ENCODE results near the gene RELL1.
A peak's percentile ranks its signal among the peaks of the same experiment; 100 is the strongest.

The RELL1 gene, protein sequence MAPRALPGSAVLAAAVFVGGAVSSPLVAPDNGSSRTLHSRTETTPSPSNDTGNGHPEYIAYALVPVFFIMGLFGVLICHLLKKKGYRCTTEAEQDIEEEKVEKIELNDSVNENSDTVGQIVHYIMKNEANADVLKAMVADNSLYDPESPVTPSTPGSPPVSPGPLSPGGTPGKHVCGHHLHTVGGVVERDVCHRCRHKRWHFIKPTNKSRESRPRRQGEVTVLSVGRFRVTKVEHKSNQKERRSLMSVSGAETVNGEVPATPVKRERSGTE

DNA sequence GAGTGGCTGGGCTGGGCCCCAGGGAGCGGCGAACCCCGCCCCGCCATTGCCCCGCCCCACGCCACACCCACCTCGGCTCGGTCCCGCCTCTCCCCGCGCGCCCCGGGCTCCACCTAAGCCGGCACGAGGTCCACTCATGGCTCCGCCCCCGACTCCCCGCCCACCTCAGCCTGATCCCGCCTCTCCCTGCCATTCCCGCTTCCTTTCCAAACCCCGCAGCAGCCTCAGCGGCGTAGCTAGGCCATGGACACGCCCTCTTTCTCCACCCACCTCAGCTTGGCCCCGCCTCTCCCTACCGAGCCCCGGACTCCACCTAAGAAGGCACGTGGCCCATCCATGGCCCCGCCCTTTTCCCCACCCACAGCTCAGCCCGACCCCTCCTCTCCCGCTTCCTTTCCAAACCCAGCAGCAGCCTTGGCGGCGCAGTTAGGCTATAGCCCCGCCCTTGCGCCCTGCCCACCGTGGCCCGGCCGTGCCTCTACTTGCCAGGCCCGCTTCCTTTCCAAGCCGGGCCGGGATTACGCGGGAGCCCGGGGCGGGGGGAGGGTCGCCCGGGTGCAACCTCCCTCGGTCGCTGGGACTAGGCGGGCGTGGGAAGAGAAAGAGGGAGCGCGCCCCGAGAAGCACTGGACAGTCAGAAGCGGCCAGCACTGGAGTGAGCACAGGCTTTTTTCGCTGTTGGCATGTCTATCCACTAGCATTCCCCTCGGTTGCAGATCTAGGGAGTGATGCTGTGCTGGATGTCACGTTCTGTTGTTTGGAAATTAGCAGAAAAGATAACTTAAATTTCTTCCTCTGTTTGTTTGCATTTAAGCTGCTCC lies at the start of gene RELL1:
Gene RELL1 (minus strand): TSS at position 4 of the 821 bp plus-strand sequence. CDS start 89 bp downstream, outside the sequence.
- DNase-seq: peak; percentile 92 to 98

GRCh38 chr4:37735578-37735977 lies 49.4 kb upstream of the RELL1 start:
- DNase-seq: no peak

GRCh38 chr4:37734989-37735388 lies 48.8 kb upstream of the RELL1 start:
- DNase-seq: no peak

- no peak for DNase-seq
Observed at GRCh38 chr4:37733240-37733867, 47.2 kb upstream of the RELL1 start.

DNA sequence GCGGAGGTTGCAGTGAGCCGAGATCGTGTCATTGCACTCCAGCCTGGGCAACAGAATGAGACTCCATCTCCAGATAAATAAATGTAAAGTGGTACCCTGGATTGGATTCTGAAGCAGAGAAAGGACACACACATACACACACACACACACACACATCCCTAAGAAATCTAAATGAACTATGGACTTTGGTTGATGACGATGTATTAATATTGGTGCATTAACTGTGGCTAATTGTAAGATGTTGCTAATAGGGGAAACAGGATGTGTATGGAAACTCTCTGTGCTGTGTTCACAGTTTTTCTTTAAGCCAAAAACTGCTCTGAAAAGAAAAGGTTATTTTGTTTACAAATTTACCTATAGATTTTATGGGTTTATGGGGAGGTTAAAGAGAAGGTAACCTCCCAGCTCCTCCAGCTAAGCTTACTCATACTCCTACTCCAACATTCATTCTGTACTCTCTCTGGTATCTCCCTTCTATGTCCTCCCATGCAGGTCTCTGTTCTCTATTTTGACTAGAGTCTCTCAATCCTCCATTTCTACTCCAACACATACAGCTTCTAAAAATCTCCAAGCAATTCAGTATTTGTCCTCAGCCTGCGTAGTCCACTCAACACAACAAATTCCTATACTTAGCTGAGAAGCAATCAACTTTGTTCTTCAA lies 46.5 kb upstream of the RELL1 start:
- DNase-seq: no peak

GRCh38 chr4:37729649-37730004 lies 43.5 kb upstream of the RELL1 start:
- no peak for DNase-seq

GRCh38 chr4:37728064-37728463 lies 41.9 kb upstream of the RELL1 start:
- DNase-seq: no peak

DNA sequence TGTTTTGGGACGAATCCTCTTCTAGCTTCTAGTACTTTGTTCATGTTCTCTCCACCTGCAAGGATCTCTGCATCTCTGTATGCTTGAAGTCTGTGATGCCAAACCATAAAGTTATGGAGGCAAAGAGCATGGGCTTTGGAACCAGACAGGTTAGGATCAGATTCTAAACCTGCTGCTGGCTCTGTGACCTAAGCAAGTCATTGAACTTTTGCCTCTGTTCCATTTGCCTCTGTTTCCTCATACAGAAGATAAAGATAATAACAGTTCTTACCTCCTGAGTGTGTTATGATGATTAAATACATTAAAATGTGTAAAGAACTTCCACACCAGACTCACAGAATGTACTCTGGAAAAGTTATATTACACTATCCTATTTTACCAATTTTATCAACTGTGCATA lies 41.5 kb upstream of the RELL1 start:
- DNase-seq: no peak

GRCh38 chr4:37726666-37727065 lies 40.5 kb upstream of the RELL1 start:
- DNase-seq: no peak

- DNase-seq: no peak
Observed at GRCh38 chr4:37725718-37726117, 39.5 kb upstream of the RELL1 start.

DNA sequence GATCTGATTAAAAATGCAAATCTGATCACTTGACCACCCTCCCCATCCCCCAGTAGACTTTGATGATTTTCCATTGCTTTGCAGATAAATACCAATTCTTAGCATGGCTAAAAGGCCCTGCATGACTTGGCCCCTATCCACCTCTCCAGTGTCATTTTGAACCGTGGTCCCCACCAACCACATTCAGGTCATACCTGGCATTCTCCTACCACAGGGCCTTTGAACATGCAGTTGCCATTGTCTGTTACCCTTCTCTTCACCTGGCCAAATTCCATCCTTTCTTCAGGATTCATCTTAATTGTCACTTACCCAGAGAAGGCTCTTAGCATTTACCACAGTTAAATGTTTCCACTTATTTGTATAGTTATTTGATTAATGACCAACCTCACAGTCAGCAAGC lies 36.9 kb upstream of the RELL1 start:
- DNase-seq: no peak

GRCh38 chr4:37721995-37722638 lies 35.9 kb upstream of the RELL1 start:
- DNase-seq: no peak

DNA sequence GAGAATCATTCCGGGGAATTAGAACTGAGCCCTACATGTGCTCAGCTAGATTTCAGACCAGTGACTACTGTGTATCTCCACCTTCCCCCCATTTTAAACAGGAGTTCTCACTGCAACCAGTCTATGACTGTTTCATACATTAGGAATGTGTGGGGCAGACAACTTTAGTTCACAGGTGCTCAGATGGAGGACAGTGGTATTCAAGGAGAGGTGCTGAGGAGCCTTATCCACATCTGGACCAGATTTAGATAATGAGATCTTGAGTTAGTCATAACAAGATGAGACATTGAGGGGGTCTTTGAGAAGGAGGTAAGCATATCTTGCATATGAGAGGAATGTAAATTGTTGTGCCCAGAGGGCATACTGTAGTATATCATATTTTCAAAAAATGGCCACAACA lies 32.8 kb upstream of the RELL1 start:
- no peak for DNase-seq

DNA sequence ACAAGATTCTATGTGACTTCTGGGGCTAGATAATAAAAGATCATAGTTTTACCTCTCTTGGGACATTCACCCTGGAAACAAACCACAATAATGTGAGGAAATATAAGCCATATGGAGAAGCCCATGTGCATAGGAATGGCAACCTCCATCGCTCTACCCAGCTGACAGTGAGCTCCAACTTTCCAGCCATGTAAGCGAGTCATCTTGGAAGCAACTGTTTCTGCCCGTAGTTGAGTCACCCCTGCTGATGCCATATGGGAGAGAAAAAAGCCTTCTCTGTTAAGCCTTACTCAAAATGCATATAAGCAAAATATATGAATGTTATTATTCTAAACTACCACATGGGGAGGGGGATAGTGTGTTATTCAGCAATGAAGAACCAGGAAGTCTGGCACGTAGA lies 31.4 kb upstream of the RELL1 start:
- DNase-seq: no peak

- DNase-seq: no peak
Observed at GRCh38 chr4:37715889-37716402, 29.8 kb upstream of the RELL1 start.

GRCh38 chr4:37710491-37710890 lies 24.3 kb upstream of the RELL1 start:
- DNase-seq: no peak

GRCh38 chr4:37706032-37706431 lies 19.9 kb upstream of the RELL1 start:
- DNase-seq: no peak

GRCh38 chr4:37705571-37705970 lies 19.4 kb upstream of the RELL1 start:
- DNase-seq: no peak

GRCh38 chr4:37699868-37700481 lies 13.8 kb upstream of the RELL1 start:
- no peak for DNase-seq

DNA sequence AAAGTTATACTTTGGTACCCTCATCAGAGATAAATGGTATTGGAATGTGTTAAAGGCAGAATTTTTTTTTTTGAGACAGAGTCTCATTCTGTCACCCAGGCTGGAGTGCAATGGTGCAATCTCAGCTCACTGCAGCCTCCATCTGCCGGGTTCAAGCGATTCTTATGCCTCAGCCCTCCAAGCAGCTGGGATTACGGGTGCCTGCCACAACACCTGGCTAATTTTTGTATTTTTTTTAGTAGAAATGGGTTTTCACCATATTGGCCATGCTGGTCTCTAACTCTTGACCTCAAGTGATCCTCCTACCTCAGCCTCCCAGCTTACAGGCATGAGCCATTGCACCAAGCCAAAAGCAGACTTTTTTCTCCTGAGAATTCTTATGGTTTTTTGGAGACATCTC lies 11.4 kb upstream of the RELL1 start:
- DNase-seq: no peak

DNA sequence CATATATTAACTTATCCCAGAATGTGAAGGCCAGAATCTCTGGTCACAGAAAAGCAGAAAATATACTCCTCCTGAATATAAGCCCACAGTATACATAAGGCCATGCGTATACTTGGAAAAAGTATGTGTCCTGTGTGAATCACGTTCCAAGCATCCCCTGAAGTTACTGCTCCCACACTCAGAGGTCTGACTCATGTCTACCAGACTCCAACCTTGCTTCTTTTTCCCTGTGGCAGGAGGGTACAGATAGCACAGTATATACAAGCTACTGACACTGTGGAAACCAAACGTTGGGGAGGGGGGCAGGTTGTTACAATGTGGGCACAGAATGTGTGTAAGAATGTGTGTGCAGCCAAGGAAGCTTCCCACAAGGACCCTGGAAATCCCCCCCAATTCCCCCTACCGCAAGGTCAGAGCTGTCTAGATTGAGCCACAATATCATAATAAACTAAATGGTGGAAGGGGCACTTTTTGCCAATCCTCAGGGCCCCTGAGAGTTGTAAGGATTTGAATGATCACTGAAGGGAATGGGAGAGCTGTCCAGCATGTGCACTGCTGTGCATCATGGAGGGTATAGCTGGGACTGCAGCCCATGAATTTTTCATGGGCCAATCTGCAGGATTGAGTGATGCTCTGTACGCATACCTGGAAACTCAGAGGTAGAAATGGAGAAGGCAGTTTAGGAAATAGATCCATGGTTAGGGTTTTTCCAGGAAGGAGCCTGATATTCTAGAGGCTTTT lies 7.4 kb upstream of the RELL1 start:
- peak; percentile 29 to 58 for DNase-seq

- no peak for DNase-seq
Observed at GRCh38 chr4:37693030-37693429, 6.9 kb upstream of the RELL1 start.

Measured in SW 1271 (cell line).